PC-3 (cell line): ENCODE measurements around the gene CDC40.

Experiments
- EZH2 ChIP-seq: fragments of 300-600 bp; sonication (generic); IDR thresholded peaks from one replicate; pipeline ENCODE4 v1.6.1; 2017; ENCODE audit warnings: antibody characterized with exemption, mild to moderate bottlenecking, low read length; ENCODE audit not compliant: unreplicated experiment
- TF ChIP-seq, protein P1 (sequence below): fragments of 300-600 bp; sonication (generic); conservative IDR thresholded peaks from 2 replicates; pipeline ENCODE4 v1.5.1; 2017; ENCODE audit warnings: antibody characterized with exemption, low read depth, mild to moderate bottlenecking, low read length

DNA sequence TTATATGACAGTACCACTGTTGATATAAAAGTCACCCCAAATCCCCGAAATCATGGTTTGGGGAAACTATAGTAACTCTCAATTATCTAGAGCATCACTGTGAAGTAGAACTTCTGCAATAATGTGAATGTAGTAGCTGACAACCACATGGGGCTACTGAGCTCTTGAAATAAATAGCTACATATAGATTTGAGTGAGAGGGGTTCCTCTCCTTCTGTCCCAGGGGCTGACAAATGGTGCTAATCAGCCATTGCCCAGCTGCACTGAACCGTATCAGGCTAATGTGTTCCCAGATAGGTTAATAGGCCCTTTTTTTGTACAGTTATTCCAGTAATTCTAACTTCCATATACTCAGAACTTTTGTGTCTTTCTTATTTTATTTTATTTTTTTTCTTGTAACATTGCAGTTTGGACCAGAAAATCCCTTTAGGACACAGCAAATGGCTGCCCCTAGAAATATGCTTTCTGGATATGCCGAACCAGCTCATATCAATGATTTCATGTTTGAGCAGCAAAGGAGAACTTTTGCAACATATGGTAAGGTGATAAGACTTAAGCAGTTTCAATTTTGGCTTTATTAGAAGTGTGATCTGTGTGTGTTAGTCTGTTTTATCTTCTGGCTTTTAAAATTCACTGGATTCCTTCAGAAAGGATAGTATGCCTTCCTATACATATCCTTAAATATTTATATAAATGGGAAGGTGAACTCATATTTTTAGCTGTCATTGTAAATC, 21.1 kb downstream of the CDC40 start:
- TF ChIP-seq, protein P1, sequence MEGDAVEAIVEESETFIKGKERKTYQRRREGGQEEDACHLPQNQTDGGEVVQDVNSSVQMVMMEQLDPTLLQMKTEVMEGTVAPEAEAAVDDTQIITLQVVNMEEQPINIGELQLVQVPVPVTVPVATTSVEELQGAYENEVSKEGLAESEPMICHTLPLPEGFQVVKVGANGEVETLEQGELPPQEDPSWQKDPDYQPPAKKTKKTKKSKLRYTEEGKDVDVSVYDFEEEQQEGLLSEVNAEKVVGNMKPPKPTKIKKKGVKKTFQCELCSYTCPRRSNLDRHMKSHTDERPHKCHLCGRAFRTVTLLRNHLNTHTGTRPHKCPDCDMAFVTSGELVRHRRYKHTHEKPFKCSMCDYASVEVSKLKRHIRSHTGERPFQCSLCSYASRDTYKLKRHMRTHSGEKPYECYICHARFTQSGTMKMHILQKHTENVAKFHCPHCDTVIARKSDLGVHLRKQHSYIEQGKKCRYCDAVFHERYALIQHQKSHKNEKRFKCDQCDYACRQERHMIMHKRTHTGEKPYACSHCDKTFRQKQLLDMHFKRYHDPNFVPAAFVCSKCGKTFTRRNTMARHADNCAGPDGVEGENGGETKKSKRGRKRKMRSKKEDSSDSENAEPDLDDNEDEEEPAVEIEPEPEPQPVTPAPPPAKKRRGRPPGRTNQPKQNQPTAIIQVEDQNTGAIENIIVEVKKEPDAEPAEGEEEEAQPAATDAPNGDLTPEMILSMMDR = no peak
- TF ChIP-seq EZH2 = no peak
